OCI-LY3 (cell line): Measurements from ENCODE around the gene SETDB2.

Experiments used
- H2AFZ ChIP-seq: fragments of 200-600, 300-600 bp; shearing (Covaris generic); 2 replicates; pipeline ENCODE4 v1.6.0; 2014; ENCODE audit warnings: antibody characterized with exemption, low read depth, low read length
- H3K27ac ChIP-seq: fragments of 200-600, 300-600 bp; sonication (generic); 2 replicates; pipeline ENCODE4 v1.5.1; 2014; ENCODE audit warnings: mild to moderate bottlenecking, low read length, moderate library complexity, mixed read lengths
- H3K27me3 ChIP-seq: fragments of 200-600, 300-600 bp; sonication (generic); 2 replicates; pipeline ENCODE4 v1.6.1; 2014; ENCODE audit warnings: low read depth, low read length, mixed read lengths
- H3K36me3 ChIP-seq: fragments of 200-600, 300-600 bp; sonication (generic); replicated peaks from 2 replicates; pipeline ENCODE3; 2014; ENCODE audit warnings: low read depth, low read length, mixed read lengths
- H3K4me1 ChIP-seq: fragments of 300-600, 200-600 bp; sonication (generic); 2 replicates; pipeline ENCODE4 v1.6.1; 2014; ENCODE audit warnings: low read length, mixed read lengths
- H3K4me2 ChIP-seq: fragments of 200-600, 300-600 bp; sonication (generic); 2 replicates; pipeline ENCODE4 v1.6.1; 2014; ENCODE audit warnings: low read length, mixed read lengths
- H3K4me3 ChIP-seq: fragments of 300-600, 200-600 bp; sonication (generic); 2 replicates; pipeline ENCODE4 v1.5.1; 2014; ENCODE audit warnings: antibody characterized with exemption, mild to moderate bottlenecking, low read length, moderate library complexity
- H3K79me2 ChIP-seq: fragments of 300-600, 200-600 bp; shearing (Covaris generic); 2 replicates; pipeline ENCODE4 v1.6.1; 2014; ENCODE audit warnings: mild to moderate bottlenecking, low read length, mixed read lengths
- H3K9ac ChIP-seq: fragments of 300-600, 200-600 bp; shearing (Covaris generic); 2 replicates; pipeline ENCODE4 v1.6.0; 2014; ENCODE audit warnings: mild to moderate bottlenecking, low read length, moderate library complexity
- H3K9me3 ChIP-seq: fragments of 200-600, 300-600 bp; shearing (Covaris generic); 2 replicates; pipeline ENCODE4 v1.6.1; 2014; ENCODE audit warnings: low read length, mixed read lengths; ENCODE audit not compliant: insufficient read depth
- H4K20me1 ChIP-seq: fragments of 200-600, 300-600 bp; sonication (generic); 2 replicates; pipeline ENCODE4 v1.6.1; 2016; ENCODE audit warnings: low read length, mixed read lengths; ENCODE audit not compliant: insufficient read depth
- EZH2phosphoT487 ChIP-seq: fragments of 200-600 bp; shearing (Covaris generic); IDR thresholded peaks from 2 replicates; pipeline ENCODE4 v1.6.1; 2018; ENCODE audit warnings: antibody characterized with exemption, mixed run types, low read depth
- TF ChIP-seq, protein P1 (sequence below): fragments of 200-600, 300-600 bp; sonication (generic); IDR thresholded peaks from 2 replicates; pipeline ENCODE4 v1.5.1; 2014; ENCODE audit warnings: antibody characterized with exemption, low read length, low read depth

Gene SETDB2

DNA sequence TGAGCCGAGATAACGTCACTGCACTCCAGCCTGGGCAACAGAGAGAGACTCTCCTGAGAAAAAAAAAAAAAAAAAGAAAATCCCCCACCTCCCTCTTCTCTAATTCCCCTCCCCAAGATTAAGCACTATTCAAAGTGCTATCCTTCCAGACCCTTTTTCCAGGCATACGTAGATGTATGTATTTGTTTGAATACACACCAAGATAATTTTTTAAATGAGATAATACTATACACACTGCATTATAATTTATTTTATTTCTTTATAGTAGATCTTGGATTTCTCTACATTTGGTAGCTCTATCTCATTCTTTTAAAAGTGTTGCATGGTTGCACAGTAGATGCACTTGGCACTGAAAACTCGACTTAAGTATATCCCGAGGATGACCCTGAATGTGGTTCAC, 32.7 kb upstream of the SETDB2 start:
- no peak for TF ChIP-seq EZH2phosphoT487
- TF ChIP-seq, protein P1, sequence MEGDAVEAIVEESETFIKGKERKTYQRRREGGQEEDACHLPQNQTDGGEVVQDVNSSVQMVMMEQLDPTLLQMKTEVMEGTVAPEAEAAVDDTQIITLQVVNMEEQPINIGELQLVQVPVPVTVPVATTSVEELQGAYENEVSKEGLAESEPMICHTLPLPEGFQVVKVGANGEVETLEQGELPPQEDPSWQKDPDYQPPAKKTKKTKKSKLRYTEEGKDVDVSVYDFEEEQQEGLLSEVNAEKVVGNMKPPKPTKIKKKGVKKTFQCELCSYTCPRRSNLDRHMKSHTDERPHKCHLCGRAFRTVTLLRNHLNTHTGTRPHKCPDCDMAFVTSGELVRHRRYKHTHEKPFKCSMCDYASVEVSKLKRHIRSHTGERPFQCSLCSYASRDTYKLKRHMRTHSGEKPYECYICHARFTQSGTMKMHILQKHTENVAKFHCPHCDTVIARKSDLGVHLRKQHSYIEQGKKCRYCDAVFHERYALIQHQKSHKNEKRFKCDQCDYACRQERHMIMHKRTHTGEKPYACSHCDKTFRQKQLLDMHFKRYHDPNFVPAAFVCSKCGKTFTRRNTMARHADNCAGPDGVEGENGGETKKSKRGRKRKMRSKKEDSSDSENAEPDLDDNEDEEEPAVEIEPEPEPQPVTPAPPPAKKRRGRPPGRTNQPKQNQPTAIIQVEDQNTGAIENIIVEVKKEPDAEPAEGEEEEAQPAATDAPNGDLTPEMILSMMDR: no peak
- no peak overlapping the region for H2AFZ ChIP-seq
- 0 out of 2 replicates have a peak, but pooled peaks cover 5% of the 10 kb centered on the region for H3K27me3 ChIP-seq
- H3K4me2 ChIP-seq: no peak overlapping the region
- no peaks in the 10 kb centered on the region for H3K36me3 ChIP-seq
- no peaks in the 10 kb centered on the region for H3K9me3 ChIP-seq
- peaks cover 5% of the 10 kb centered on the region; the same call in 1 of the 2 replicates for H3K4me1 ChIP-seq
- H3K4me3 ChIP-seq: no peak overlapping the region
- no peaks in the 10 kb centered on the region for H4K20me1 ChIP-seq
- H3K9ac ChIP-seq: no peak overlapping the region
- H3K79me2 ChIP-seq: no peaks in the 10 kb centered on the region
- no peak overlapping the region for H3K27ac ChIP-seq

DNA sequence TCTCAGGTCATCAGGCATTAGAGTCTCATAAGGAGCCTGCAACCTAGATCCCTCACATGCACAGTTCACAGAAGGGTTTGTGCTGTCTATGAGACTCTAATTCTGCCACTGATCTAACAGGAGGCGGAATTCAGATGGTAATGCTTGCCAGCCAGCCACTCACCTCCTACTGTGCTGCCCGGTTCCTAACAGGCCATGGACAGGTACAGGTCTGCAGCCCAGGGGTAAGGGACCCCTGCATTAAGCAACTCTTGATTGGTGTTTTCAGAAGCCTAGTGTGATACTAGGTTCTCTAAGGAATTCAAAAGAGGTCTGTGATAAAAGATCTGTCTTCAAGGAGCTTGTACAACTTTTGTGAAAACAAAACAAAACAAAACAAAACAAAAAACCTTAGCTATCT, 31.3 kb upstream of the SETDB2 start:
- H3K4me2 ChIP-seq: no peak overlapping the region
- H3K27ac ChIP-seq: no peak overlapping the region
- no peak overlapping the region for H2AFZ ChIP-seq
- no peak overlapping the region for H3K4me3 ChIP-seq
- H3K36me3 ChIP-seq: no peaks in the 10 kb centered on the region
- TF ChIP-seq EZH2phosphoT487: no peak
- TF ChIP-seq, protein P1: no peak
- H3K79me2 ChIP-seq: no peaks in the 10 kb centered on the region
- H4K20me1 ChIP-seq: no peaks in the 10 kb centered on the region
- peaks cover 5% of the 10 kb centered on the region; the same call in 1 of the 2 replicates for H3K4me1 ChIP-seq
- H3K9ac ChIP-seq: no peak overlapping the region
- 0 out of 2 replicates have a peak, but pooled peaks cover 5% of the 10 kb centered on the region for H3K27me3 ChIP-seq
- no peaks in the 10 kb centered on the region for H3K9me3 ChIP-seq

DNA sequence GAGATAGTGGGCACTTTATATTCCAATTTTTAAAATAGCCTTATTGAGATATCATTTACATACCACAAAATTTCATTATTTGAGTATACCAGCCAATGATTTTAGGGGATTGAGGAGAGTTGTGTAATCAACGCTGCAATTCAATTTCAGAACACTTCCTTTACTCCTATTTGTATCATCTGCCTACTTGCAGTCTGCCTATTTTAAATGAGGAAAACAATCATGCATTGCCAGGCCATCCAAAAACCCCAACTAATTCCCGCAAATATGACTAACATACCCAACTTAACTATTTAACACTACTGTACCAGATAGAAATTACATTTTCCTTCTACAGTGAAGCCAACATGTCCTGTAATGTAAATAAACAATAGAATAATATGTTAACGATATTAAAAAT, 26.9 kb upstream of the SETDB2 start:
- TF ChIP-seq, protein P1: no peak
- no peak for TF ChIP-seq EZH2phosphoT487

DNA sequence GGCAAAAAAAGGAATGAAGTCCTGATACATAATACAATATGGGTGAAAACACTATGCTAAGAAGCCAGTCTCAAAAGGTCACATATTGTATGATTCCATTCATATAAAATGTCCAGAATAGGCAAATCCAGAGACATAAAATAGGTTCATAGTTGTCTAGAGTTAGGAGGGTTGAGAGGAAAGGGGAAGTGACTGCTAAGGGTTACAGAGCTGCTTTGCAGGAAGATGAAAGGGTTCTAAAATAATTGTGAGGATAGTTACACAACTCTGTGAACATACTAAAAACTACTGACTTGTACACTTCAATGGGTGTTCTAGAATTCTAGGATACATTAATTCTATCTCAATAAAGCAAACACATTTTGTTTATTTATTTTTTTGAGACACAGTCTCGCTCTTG, 25.9 kb upstream of the SETDB2 start:
- H3K27ac ChIP-seq: no peak overlapping the region
- no peaks in the 10 kb centered on the region for H3K9me3 ChIP-seq
- no peak overlapping the region for H3K9ac ChIP-seq
- H3K4me2 ChIP-seq: no peak overlapping the region
- no peaks in the 10 kb centered on the region for H4K20me1 ChIP-seq
- no peak overlapping the region for H3K4me3 ChIP-seq
- H3K4me1 ChIP-seq: no peaks in the 10 kb centered on the region
- no peaks in the 10 kb centered on the region for H3K79me2 ChIP-seq
- no peaks in the 10 kb centered on the region for H3K36me3 ChIP-seq
- TF ChIP-seq EZH2phosphoT487: no peak
- TF ChIP-seq, protein P1: no peak
- 0 out of 2 replicates have a peak, but pooled peaks cover 5% of the 10 kb centered on the region for H3K27me3 ChIP-seq
- no peak overlapping the region for H2AFZ ChIP-seq

More for the DNA sequence above, 26.9 kb upstream of the SETDB2 start:
- Histone ChIP-seq H3K27me3 (0 out of 2 replicates have a peak, but pooled peaks cover 5% of the 10 kb centered on the region), H3K9me3 (no peaks in the 10 kb centered on the region), H3K27ac (no peak overlapping the region), H3K4me3 (no peak overlapping the region), H3K36me3 (no peaks in the 10 kb centered on the region), H3K4me1 (no peaks in the 10 kb centered on the region), H3K9ac (no peak overlapping the region), H3K4me2 (no peak overlapping the region), H2AFZ (no peak overlapping the region), H4K20me1 (no peaks in the 10 kb centered on the region), H3K79me2 (no peaks in the 10 kb centered on the region)
